Mesendoderm (in vitro differentiated cells): ENCODE results near the gene SEMA3B. TPM values are rescaled to one million over a fixed set of nuclear protein-coding genes. Genes with fewer than 3 reads are reported as not detected.

Experiments used
- DNase-seq: peaks from one replicate; pipeline ENCODE4 v3.0.0; 2013
- H2AK5ac ChIP-seq: 2 replicates; pipeline ENCODE4 v1.6.1; 2013; ENCODE audit warnings: low read length, inconsistent platforms
- H2BK120ac ChIP-seq: 2 replicates; pipeline ENCODE4 v1.6.1; 2013; ENCODE audit warnings: low read depth, mild to moderate bottlenecking, low read length, moderate library complexity, mixed read lengths
- H2BK15ac ChIP-seq: replicated peaks from 2 replicates; pipeline ENCODE4 v1.6.1; 2013; ENCODE audit warnings: low read depth, mild to moderate bottlenecking, moderate library complexity
- H2BK5ac ChIP-seq: 2 replicates; pipeline ENCODE4 v1.6.1; 2013; ENCODE audit warnings: low read length, inconsistent platforms
- H3K18ac ChIP-seq: 2 replicates; pipeline ENCODE4 v1.6.1; 2013; ENCODE audit warnings: mild to moderate bottlenecking, low read length, mixed read lengths
- H3K23ac ChIP-seq: one replicate; pipeline ENCODE4 v1.6.1; 2013; ENCODE audit warnings: low read length
- H3K27ac ChIP-seq: 2 replicates; pipeline ENCODE4 v1.5.1; 2013; ENCODE audit warnings: low read depth, mild to moderate bottlenecking, inconsistent platforms, low read length, moderate library complexity
- H3K27me3 ChIP-seq: 2 replicates; pipeline ENCODE4 v1.6.1; 2013; ENCODE audit warnings: low read length, control low read depth, mild to moderate bottlenecking, inconsistent platforms; ENCODE audit not compliant: insufficient read depth, poor library complexity
- H3K36me3 ChIP-seq: 2 replicates; pipeline ENCODE4 v1.6.1; 2013; ENCODE audit warnings: low read length, inconsistent platforms; ENCODE audit not compliant: control insufficient read depth, insufficient read depth
- H3K4ac ChIP-seq: one replicate; pipeline ENCODE4 v1.6.1; 2013; ENCODE audit warnings: low read depth, mild to moderate bottlenecking, low read length, moderate library complexity
- H3K4me1 ChIP-seq: 2 replicates; pipeline ENCODE4 v1.6.1; 2013; ENCODE audit warnings: low read depth, low read length, inconsistent platforms; ENCODE audit not compliant: control insufficient read depth
- H3K4me2 ChIP-seq: 2 replicates; pipeline ENCODE4 v1.6.1; 2013; ENCODE audit warnings: low read length
- H3K4me3 ChIP-seq: 2 replicates; pipeline ENCODE4 v1.5.1; 2013; ENCODE audit warnings: mild to moderate bottlenecking, low read length
- H3K56ac ChIP-seq: one replicate; pipeline ENCODE4 v1.6.1; 2013; ENCODE audit warnings: low read length
- H3K79me1 ChIP-seq: 2 replicates; pipeline ENCODE4 v1.6.1; 2013; ENCODE audit warnings: low read length, inconsistent platforms
- H3K79me2 ChIP-seq: 2 replicates; pipeline ENCODE4 v1.6.1; 2013; ENCODE audit warnings: mild to moderate bottlenecking, low read length; ENCODE audit not compliant: control insufficient read depth, insufficient read depth
- H3K9ac ChIP-seq: 2 replicates; pipeline ENCODE4 v1.6.1; 2013; ENCODE audit warnings: low read length, inconsistent platforms
- H4K5ac ChIP-seq: one replicate; pipeline ENCODE4 v1.6.1; 2013; ENCODE audit warnings: low read length
- H4K8ac ChIP-seq: one replicate; pipeline ENCODE4 v1.6.1; 2013; ENCODE audit warnings: low read depth, mild to moderate bottlenecking, control low read depth, low read length, moderate library complexity
- WGBS: extraction: QIAGEN DNeasy Blood & Tissue Kit; methylation state at CpG from one replicate; pipeline ENCODE4 v1.1.7; 2013; ENCODE audit warnings: low lambda C conversion rate, missing lambda C conversion rate; ENCODE audit not compliant: insufficient coverage; ENCODE audit errors: extremely low coverage; 5-methylcytosine and 5-hydroxymethylcytosine counted together
- polyA plus RNA-seq, 2 experiments: library from polyadenylated mRNA; stranded (reverse); fragments of 200-250 nt; gene quantifications; one replicate each; pipeline ENCODE4 v1.2.3, GENCODE V29; 2013

The SEMA3B gene
- polyA plus RNA-seq (2013, experiment 1 of 2): 1.9 TPM
- 2.2 TPM for polyA plus RNA-seq (2013, experiment 2 of 2)

DNA sequence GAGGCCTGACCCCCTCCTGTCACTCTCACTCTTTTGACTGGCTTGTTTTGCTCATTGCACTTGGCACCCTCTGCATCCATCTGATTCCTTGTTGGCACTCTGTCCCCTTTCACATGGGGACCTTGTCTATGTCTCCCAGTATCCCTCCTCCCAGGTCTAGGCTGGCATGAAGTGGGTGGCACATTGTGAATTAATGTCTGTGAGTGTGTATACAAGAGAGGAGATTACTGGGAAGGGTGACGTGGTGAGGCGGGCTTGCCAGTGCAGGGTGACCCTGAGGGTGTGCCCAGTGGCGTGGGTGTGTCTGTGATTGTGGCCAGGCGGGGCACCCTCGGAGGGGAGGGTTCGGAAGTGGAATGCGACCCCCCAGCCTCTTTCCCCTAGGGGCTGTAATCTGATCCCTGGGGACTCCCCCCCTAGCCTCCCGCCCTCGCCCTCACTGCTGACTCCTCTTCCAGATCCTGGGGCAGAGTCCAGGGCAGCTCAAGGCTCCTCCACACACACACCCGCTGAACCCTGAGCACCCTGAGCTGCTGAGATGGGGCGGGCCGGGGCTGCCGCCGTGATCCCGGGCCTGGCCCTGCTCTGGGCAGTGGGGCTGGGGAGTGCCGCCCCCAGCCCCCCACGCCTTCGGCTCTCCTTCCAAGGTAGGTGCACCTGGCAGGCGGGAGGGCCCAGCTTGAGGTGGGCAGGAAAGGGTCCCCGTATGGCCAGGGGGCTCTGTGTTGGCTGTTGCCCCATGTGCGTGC lies at the start of gene SEMA3B:
Gene SEMA3B, plus strand, starts transcription at position 445 of the 749 bp plus-strand sequence. Its CDS starts 94 bp downstream, at position 539.
- Histone ChIP-seq H3K4me3 (no peak within 1 kb of the TSS), H3K79me2 (no peaks in the 10 kb centered on the region), H4K5ac (no peak within 1 kb of the TSS), H3K36me3 (no peaks in the 10 kb centered on the region), H3K56ac (no peak within 1 kb of the TSS), H2BK120ac (no peak within 1 kb of the TSS), H3K9ac (no peak within 1 kb of the TSS), H3K4ac (no peak within 1 kb of the TSS), H3K18ac (no peak within 1 kb of the TSS), H3K27ac (no peak within 1 kb of the TSS), H2BK15ac (no peak within 1 kb of the TSS), H3K79me1 (no peaks in the 10 kb centered on the region), H2BK5ac (no peak within 1 kb of the TSS), H4K8ac (no peak within 1 kb of the TSS), H3K4me1 (peaks cover 17% of the 10 kb centered on the region), H2AK5ac (no peak within 1 kb of the TSS), H3K23ac (no peak within 1 kb of the TSS), H3K27me3 (no peaks in the 10 kb centered on the region), H3K4me2 (no peak within 1 kb of the TSS)
- no peak for DNase-seq
- no CpG with 5 or more reads among the region's 21 CpGs for WGBS

DNA sequence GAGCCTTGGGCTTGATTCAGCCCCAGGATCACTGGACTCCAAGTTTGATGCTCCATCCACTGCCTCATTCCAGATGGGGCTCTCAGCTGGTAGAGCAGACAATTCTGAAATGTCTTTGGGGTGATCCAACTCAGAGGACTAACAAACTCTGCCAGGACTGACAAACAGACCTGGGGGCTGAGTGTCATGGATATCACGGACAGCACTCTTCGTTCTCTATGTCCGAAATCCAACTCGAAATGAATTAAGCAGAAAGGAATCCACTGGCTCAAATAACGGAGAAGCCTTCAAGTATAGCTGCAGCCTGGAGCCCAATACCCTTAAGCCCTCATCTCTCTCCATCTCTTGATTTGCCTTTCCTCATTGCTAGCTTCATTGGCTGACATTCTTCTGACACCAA lies 49.7 kb upstream of the SEMA3B start:
- Histone ChIP-seq H3K56ac (no peak overlapping the region), H3K4me3 (no peak overlapping the region), H3K27me3 (no peaks in the 10 kb centered on the region), H3K4me2 (no peak overlapping the region), H3K18ac (no peak overlapping the region), H3K23ac (no peak overlapping the region), H4K8ac (no peak overlapping the region), H3K4ac (no peak overlapping the region), H2BK5ac (no peak overlapping the region), H4K5ac (no peak overlapping the region), H3K9ac (no peak overlapping the region), H3K27ac (no peak overlapping the region), H3K4me1 (no peaks in the 10 kb centered on the region), H2AK5ac (no peak overlapping the region), H2BK15ac (no peak overlapping the region), H2BK120ac (no peak overlapping the region), H3K79me2 (no peaks in the 10 kb centered on the region), H3K36me3 (no peaks in the 10 kb centered on the region), H3K79me1 (no peaks in the 10 kb centered on the region)
- WGBS: no CpG with 5 or more reads among the region's 5 CpGs
- no peak for DNase-seq

DNA sequence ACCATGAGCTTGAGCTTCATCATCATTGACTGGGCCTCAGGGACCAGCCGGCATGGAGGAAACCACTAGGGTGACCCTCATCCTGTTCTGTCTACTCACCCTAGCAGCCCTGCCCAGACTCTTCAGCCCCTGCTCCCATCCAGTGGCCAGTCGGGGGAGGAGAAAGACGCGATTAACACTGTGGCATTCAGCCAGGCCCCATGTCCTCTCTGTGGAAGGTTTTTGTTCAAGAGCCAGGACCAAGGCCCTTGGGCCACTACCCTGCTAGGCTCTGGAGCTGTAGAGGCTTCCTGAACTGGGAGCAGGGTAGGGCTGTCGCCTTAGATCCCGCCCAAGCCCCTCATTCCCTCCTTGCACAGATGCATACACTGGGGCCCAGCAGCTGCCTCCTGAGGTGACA lies 48.8 kb upstream of the SEMA3B start:
- H3K79me1 ChIP-seq: no peaks in the 10 kb centered on the region
- H2AK5ac ChIP-seq: no peak overlapping the region

DNA sequence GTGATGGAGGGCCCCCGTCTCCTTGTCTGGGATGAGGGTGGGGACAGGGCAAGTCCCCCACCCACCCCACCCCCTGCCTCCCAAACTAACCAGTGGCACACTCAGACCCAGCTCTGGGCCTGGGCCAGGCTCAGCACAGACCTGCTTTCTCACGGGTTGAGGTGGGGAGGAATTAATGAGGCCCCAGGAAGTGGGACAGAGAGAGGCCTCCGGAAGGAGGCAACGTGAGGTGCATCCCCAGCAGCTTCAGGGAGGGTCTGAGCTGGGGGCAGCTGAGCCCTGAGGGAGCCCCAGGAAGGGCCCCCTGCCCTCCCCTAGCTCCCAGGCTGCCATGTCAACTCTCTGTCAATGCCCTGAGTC lies 47.9 kb upstream of the SEMA3B start:
- Histone ChIP-seq H3K9ac (no peak overlapping the region), H3K18ac (no peak overlapping the region), H3K27me3 (no peaks in the 10 kb centered on the region), H2AK5ac (no peak overlapping the region), H3K23ac (no peak overlapping the region), H3K4ac (no peak overlapping the region), H3K4me3 (no peak overlapping the region), H3K27ac (no peak overlapping the region), H3K4me2 (no peak overlapping the region), H3K36me3 (no peaks in the 10 kb centered on the region), H2BK5ac (no peak overlapping the region), H3K79me1 (no peaks in the 10 kb centered on the region), H4K5ac (no peak overlapping the region), H2BK120ac (no peak overlapping the region), H3K56ac (no peak overlapping the region), H3K79me2 (no peaks in the 10 kb centered on the region), H4K8ac (no peak overlapping the region), H2BK15ac (no peak overlapping the region), H3K4me1 (no peaks in the 10 kb centered on the region)
- no peak for DNase-seq
- no CpG with 5 or more reads among the region's 4 CpGs for WGBS

More for the DNA sequence above, 48.8 kb upstream of the SEMA3B start:
- H2BK15ac ChIP-seq: no peak overlapping the region
- H3K4me2 ChIP-seq: no peak overlapping the region
- no peaks in the 10 kb centered on the region for H3K27me3 ChIP-seq
- no peak for DNase-seq
- no peak overlapping the region for H3K56ac ChIP-seq
- no peak overlapping the region for H3K4ac ChIP-seq
- no peak overlapping the region for H3K18ac ChIP-seq
- no peak overlapping the region for H3K4me3 ChIP-seq
- H3K36me3 ChIP-seq: no peaks in the 10 kb centered on the region
- H4K5ac ChIP-seq: no peak overlapping the region
- no CpG with 5 or more reads among the region's 6 CpGs for WGBS
- no peaks in the 10 kb centered on the region for H3K79me2 ChIP-seq
- H3K27ac ChIP-seq: no peak overlapping the region
- no peak overlapping the region for H2BK120ac ChIP-seq
- no peak overlapping the region for H4K8ac ChIP-seq
- no peak overlapping the region for H3K9ac ChIP-seq
- H2BK5ac ChIP-seq: no peak overlapping the region
- no peaks in the 10 kb centered on the region for H3K4me1 ChIP-seq
- H3K23ac ChIP-seq: no peak overlapping the region

DNA sequence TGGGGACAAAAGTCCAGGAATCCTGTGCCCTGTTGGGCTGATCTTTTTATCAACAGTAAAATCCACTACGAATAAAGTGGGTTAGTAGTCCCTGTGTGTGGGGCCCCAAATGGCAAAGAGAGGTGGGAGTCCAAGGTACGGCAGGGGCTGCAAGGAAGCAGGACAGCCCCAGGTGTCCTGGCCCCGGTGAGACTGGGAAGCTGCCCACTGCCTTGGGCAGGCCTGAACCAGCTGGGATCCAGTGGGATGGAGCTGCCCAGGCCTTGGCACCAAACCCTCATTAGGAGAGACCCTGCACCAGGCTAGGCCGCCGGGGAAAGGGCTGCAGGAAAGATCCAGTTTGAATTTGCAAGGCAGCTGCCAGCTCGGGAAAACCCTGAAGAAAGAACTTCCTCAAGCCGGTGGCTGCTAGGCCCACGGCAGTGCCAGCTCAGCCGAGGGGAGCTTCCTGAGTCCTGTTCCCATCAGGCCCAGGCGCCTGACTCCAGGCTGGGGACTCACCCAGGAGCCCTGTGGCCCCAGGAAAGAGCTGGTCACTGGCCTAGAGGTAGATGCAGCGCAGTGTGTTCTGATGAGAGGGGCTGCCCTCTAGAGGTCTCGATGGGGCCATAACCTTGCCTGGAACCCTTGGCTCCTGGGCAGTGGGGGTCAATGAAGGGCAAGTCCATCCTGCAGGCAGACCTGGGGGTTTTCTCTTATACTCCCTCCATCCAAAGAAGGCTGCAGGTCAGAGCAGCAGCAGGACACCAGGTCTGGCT lies 47.4 kb upstream of the SEMA3B start:
- DNase-seq: peak; percentile 78
- Histone ChIP-seq H3K36me3 (no peaks in the 10 kb centered on the region), H3K23ac (no peak overlapping the region), H3K4me2 (no peak overlapping the region), H3K4ac (no peak overlapping the region), H2BK120ac (no peak overlapping the region), H3K27me3 (no peaks in the 10 kb centered on the region), H2BK5ac (no peak overlapping the region), H3K79me1 (no peaks in the 10 kb centered on the region), H3K9ac (peak overlapping the region; percentile 8), H4K8ac (no peak overlapping the region), H3K18ac (no peak overlapping the region), H3K27ac (no peak overlapping the region), H3K79me2 (no peaks in the 10 kb centered on the region), H4K5ac (no peak overlapping the region), H3K56ac (no peak overlapping the region), H3K4me1 (no peaks in the 10 kb centered on the region), H2AK5ac (no peak overlapping the region), H3K4me3 (no peak overlapping the region), H2BK15ac (no peak overlapping the region)
- no CpG with 5 or more reads among the region's 12 CpGs for WGBS
